Epithelial cell of alveolus of lung (primary cell): ENCODE measurements around the gene ANKRD34C. TPM values are rescaled to one million over a fixed set of nuclear protein-coding genes. Genes with fewer than 3 reads are reported as not detected.

Experiments used
- total RNA-seq: library from RNA; depleted of rRNA; stranded (reverse); fragments of >200 nt; gene quantifications from 2 replicates; pipeline ENCODE4 v1.2.1, GENCODE V29; 2015

The ANKRD34C gene
- not detected in 2 replicates for total RNA-seq

GRCh38 chr15:79282371-79283251 is at the start of gene ANKRD34C:
ANKRD34C (plus strand) TSS chr15:79282722; CDS start chr15:79293285, 10,563 bp downstream.

GRCh38 chr15:79310985-79311900 is 28.7 kb downstream of the ANKRD34C start, which contains the start of gene TMED3:
TMED3 (plus strand) TSS chr15:79311112; CDS start chr15:79311250, 138 bp downstream.

Other genes with a start within 250 kb of the ANKRD34C start
- not detected in 2 replicates for gene RASGRF1, start 191.9 kb upstream of the ANKRD34C start, total RNA-seq
- gene TMED3, start 28.4 kb downstream of the ANKRD34C start, total RNA-seq: 166 and 174 TPM in 2 replicates
- gene MINAR1, start 149.6 kb downstream of the ANKRD34C start, total RNA-seq: 1.2 and 3.2 TPM in 2 replicates